Endothelial cell of umbilical vein (primary cell): Measurements from ENCODE around the gene TMED5. TPM values are rescaled to one million over a fixed set of nuclear protein-coding genes. Genes with fewer than 3 reads are reported as not detected.

ENCODE experiments used
- BruUV-seq: library from RNA; stranded (reverse); fragments of 400-500 nt; replicated peaks from 2 replicates; lab custom pipeline; 2021; lab: Mats Ljungman, UMichigan
- CTCF ChIA-PET: fragments of 300-600, 350-600 bp; sonication (Branson Sonifier 250); formaldehyde crosslinking; loops from one replicate; lab custom pipeline; 2021; ENCODE audit warnings: antibody characterized with exemption, inconsistent platforms; lab: Charles Lee
- POLR2A ChIA-PET: fragments of 300-600, 350-600 bp; sonication (Branson Sonifier 250); formaldehyde crosslinking; loops from one replicate; lab custom pipeline; 2021; ENCODE audit warnings: antibody characterized with exemption, inconsistent platforms; lab: Charles Lee
- DNase-seq: peaks from one replicate; pipeline ENCODE4 v3.0.0-alpha.2; 2011; ENCODE audit warnings: low read depth, low spot score
- FAIRE-seq: peaks from 2 replicates; lab custom pipeline; 2011; peaks lifted over from hg19 to GRCh38; lab: Jason Lieb, UNC
- H2AFZ ChIP-seq: 2 replicates; pipeline ENCODE4 v1.6.0; 2012; ENCODE audit warnings: low read depth, low read length, control low read depth, inconsistent platforms
- H3K27ac ChIP-seq: 2 replicates; pipeline ENCODE4 v1.5.1; 2011; ENCODE audit warnings: low read depth, mild to moderate bottlenecking, control low read depth, low read length, moderate library complexity; ENCODE audit not compliant: insufficient read depth
- H3K27me3 ChIP-seq, 2 experiments: 2 replicates each; pipeline versions ENCODE4 v1.6.0 to v1.6.1; 2011; ENCODE audit warnings: low read length in 2 of 2, mixed read lengths in 1 of 2; ENCODE audit not compliant: control insufficient read depth in 2 of 2, insufficient read depth in 2 of 2
- H3K36me3 ChIP-seq, 2 experiments: 2 replicates in 1 of 2; 3 replicates in 1 of 2; pipeline ENCODE4 v1.5.1; 2011; ENCODE audit warnings: low read length in 2 of 2, mild to moderate bottlenecking in 1 of 2, moderate library complexity in 1 of 2; ENCODE audit not compliant: control insufficient read depth in 2 of 2, insufficient read depth in 2 of 2; ENCODE audit errors: extremely low read depth in 1 of 2
- H3K4me1 ChIP-seq: 3 replicates; pipeline ENCODE4 v1.5.1; 2011; ENCODE audit warnings: mild to moderate bottlenecking, low read length; ENCODE audit not compliant: control insufficient read depth, insufficient read depth; ENCODE audit errors: extremely low read depth
- H3K4me2 ChIP-seq: 2 replicates; pipeline ENCODE4 v1.6.1; 2011; ENCODE audit warnings: low read length, control low read depth, mixed read lengths; ENCODE audit not compliant: insufficient read depth
- H3K4me3 ChIP-seq, 3 experiments: fragments of 200-600 bp in 1 of 3; sonication (generic), shearing (Covaris generic) in 1 of 3; replicated peaks in 1 of 3; 2 replicates each; pipeline ENCODE4 v1.5.1; 2011 to 2016; ENCODE audit warnings: control low read depth in 3 of 3, low read length in 3 of 3, mild to moderate bottlenecking in 2 of 3, inconsistent platforms in 1 of 3, low read depth in 1 of 3, moderate library complexity in 1 of 3; ENCODE audit not compliant: insufficient read depth in 1 of 3
- H3K79me2 ChIP-seq: 2 replicates; pipeline ENCODE4 v1.6.0; 2012; ENCODE audit warnings: low read length, inconsistent platforms; ENCODE audit not compliant: control insufficient read depth, insufficient read depth
- H3K9ac ChIP-seq: replicated peaks from 2 replicates; pipeline ENCODE3; 2011; ENCODE audit warnings: low read length, control low read depth; ENCODE audit not compliant: insufficient read depth; ENCODE audit errors: extremely low read depth
- H3K9me1 ChIP-seq: replicated peaks from 3 replicates; pipeline ENCODE4 v1.6.0; 2011; ENCODE audit warnings: mild to moderate bottlenecking, low read length; ENCODE audit not compliant: control insufficient read depth, insufficient read depth; ENCODE audit errors: extremely low read depth
- H3K9me3 ChIP-seq: replicated peaks from 2 replicates; pipeline ENCODE4 v1.5.1; 2012; ENCODE audit warnings: low read length, inconsistent platforms; ENCODE audit not compliant: control insufficient read depth, insufficient read depth
- H4K20me1 ChIP-seq: replicated peaks from 2 replicates; pipeline ENCODE3; 2011; ENCODE audit warnings: mild to moderate bottlenecking, low read length; ENCODE audit not compliant: control insufficient read depth, insufficient read depth; ENCODE audit errors: extremely low read depth
- EZH2 ChIP-seq: IDR thresholded peaks from 2 replicates; pipeline ENCODE4 v1.6.1; 2012; ENCODE audit warnings: borderline replicate concordance, low read depth, mild to moderate bottlenecking, moderate library complexity, low read length, inconsistent platforms; ENCODE audit not compliant: severe bottlenecking
- FOS ChIP-seq: IDR thresholded peaks from 2 replicates; pipeline ENCODE4 v1.6.1; 2011; ENCODE audit warnings: mild to moderate bottlenecking, low read length, moderate library complexity, borderline replicate concordance; ENCODE audit not compliant: insufficient read depth
- GATA2 ChIP-seq: IDR thresholded peaks from 2 replicates; pipeline ENCODE4 v1.7.0; 2011; ENCODE audit warnings: low read depth, mild to moderate bottlenecking, moderate library complexity, mixed read lengths, low read length; ENCODE audit not compliant: insufficient read length, insufficient read depth
- JUN ChIP-seq: IDR thresholded peaks from 2 replicates; pipeline ENCODE4 v1.6.1; 2011; ENCODE audit warnings: borderline replicate concordance, low read depth; ENCODE audit not compliant: insufficient read length, insufficient read depth
- MAX ChIP-seq: IDR thresholded peaks from 2 replicates; pipeline ENCODE4 v1.6.1; 2011; ENCODE audit not compliant: insufficient read depth, insufficient read length
- MYC ChIP-seq: IDR thresholded peaks from one replicate; pipeline ENCODE4 v1.6.1; 2011; ENCODE audit warnings: mild to moderate bottlenecking, low read depth, low read length
- POLR2A ChIP-seq: IDR thresholded peaks from 2 replicates; pipeline ENCODE4 v1.6.1; 2012; ENCODE audit warnings: low read depth, mild to moderate bottlenecking, control low read depth, low read length
- POLR2AphosphoS5 ChIP-seq: IDR thresholded peaks from 2 replicates; pipeline ENCODE4 v1.6.1; 2012; ENCODE audit warnings: low read depth, mild to moderate bottlenecking, control low read depth, low read length, moderate library complexity; ENCODE audit not compliant: insufficient read depth
- dilution Hi-C: fragments of 300-500 bp; cut with MboI; formaldehyde crosslinking; loops from one replicate; pipeline ENCODE4 v1.15.0; 2019; ENCODE audit warnings: low sequenced_read_pairs; ENCODE audit not compliant: extremely low pct_ligation_motif_present
- intact Hi-C: fragments of 100-400 bp; cut with micrococcal nuclease; formaldehyde crosslinking; loops from one replicate; pipeline ENCODE4 v1.10.0; 2022
- polyA plus RNA-seq, 4 experiments: library from polyadenylated mRNA; depleted of rRNA in 3 of 4; stranded (reverse) in 3 of 4; unstranded in 1 of 4; fragments of >200 nt; gene quantifications; 2 replicates each; pipeline versions ENCODE4 v1.2.1 to v1.2.3, GENCODE V29; 2011 to 2012; ENCODE audit warnings: missing spikeins in 1 of 4
- total RNA-seq: library from RNA; stranded (reverse); gene quantifications from 2 replicates; pipeline ENCODE4 v1.2.3, GENCODE V29; 2021
- TF ChIP-seq, protein P1 (sequence below), 2 donors: IDR thresholded peaks; 1 replicate in 1 of 2; 2 replicates in 1 of 2; pipeline ENCODE4 v1.5.1; 2011; ENCODE audit warnings: low read length in 2 of 2, mild to moderate bottlenecking in 2 of 2, moderate library complexity in 2 of 2, control low read depth in 1 of 2, inconsistent platforms in 1 of 2, low read depth in 1 of 2; ENCODE audit not compliant: insufficient read depth in 1 of 2; ENCODE audit errors: extremely low read depth in 1 of 2

Gene TMED5
- total and polyA plus RNA-seq, 2 donors (not counting 3 experiments of a cell fraction or from before 2014, with no cell fraction given), result 24.2 to 51.2 TPM

- POLR2A ChIA-PET, result no interaction called here
- DNase-seq, result no peak
- Histone ChIP-seq H3K9me3 (no peaks in the 10 kb centered on the region), H3K27ac (no peak overlapping the region), H3K4me1 (no peaks in the 10 kb centered on the region), H3K4me2 (no peak overlapping the region), H3K79me2 (no peaks in the 10 kb centered on the region), H4K20me1 (no peaks in the 10 kb centered on the region), H3K9ac (no peak overlapping the region), H3K4me3 (no peak overlapping the region), H2AFZ (no peak overlapping the region), H3K36me3 (peaks cover 3 to 9% of the 10 kb centered on the region in 2 experiments), H3K9me1 (no peaks in the 10 kb centered on the region), H3K27me3 (no peaks in the 10 kb centered on the region)
- no peak for FAIRE-seq
- intact Hi-C loops (no loop called here), dilution Hi-C loops (no loop called here)
- no peak for TF ChIP-seq MYC
- no peak for TF ChIP-seq POLR2AphosphoS5
- no peak for TF ChIP-seq FOS
- TF ChIP-seq, protein P1, sequence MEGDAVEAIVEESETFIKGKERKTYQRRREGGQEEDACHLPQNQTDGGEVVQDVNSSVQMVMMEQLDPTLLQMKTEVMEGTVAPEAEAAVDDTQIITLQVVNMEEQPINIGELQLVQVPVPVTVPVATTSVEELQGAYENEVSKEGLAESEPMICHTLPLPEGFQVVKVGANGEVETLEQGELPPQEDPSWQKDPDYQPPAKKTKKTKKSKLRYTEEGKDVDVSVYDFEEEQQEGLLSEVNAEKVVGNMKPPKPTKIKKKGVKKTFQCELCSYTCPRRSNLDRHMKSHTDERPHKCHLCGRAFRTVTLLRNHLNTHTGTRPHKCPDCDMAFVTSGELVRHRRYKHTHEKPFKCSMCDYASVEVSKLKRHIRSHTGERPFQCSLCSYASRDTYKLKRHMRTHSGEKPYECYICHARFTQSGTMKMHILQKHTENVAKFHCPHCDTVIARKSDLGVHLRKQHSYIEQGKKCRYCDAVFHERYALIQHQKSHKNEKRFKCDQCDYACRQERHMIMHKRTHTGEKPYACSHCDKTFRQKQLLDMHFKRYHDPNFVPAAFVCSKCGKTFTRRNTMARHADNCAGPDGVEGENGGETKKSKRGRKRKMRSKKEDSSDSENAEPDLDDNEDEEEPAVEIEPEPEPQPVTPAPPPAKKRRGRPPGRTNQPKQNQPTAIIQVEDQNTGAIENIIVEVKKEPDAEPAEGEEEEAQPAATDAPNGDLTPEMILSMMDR (IDR thresholded peaks at IDR 0.05; ENCODE audit: extremely low read depth in 1 of 2, insufficient read depth in 1 of 2, low read depth in 1 of 2, low read length in 2 of 2), result no peak
- no peak for TF ChIP-seq MAX
- no peak for TF ChIP-seq EZH2
- no peak for TF ChIP-seq GATA2
- no peak for TF ChIP-seq JUN
- no peak for TF ChIP-seq POLR2A
- CTCF ChIA-PET, result interaction anchor here (0.7 kb wide), 1 partner anchor 194 kb away, joined by 3 read pairs; no protein-coding TSS in a partner anchor
- BruUV-seq, result no TSS peak
Measured at GRCh38 chr1:93129507-93130099, 50.6 kb downstream of the TMED5 start.
